Measurements from ENCODE around the gene RHOT1. TPM values are rescaled to one million over a fixed set of nuclear protein-coding genes. Genes with fewer than 3 reads are reported as not detected.

The RHOT1 gene
- total RNA-seq, 1 donor from 2014 or later, result 56.9 TPM

GRCh38 chr17:32271844-32272243 lies 129.5 kb downstream of the RHOT1 start:
- Histone ChIP-seq H3K36me3 (no peaks in the 10 kb centered on the region), H3K4me3 (no peak overlapping the region), H3K27ac (replicated peaks) (no peak overlapping the region), H3K9me3 (replicated peaks) (no peaks in the 10 kb centered on the region), H3K4me1 (peaks cover 14% of the 10 kb centered on the region), H3K27me3 (ENCODE audit: low read depth) (peaks cover 66% of the 10 kb centered on the region)
- intact Hi-C loops (cut with micrococcal nuclease), result no loop called here
- no peak for TF ChIP-seq CTCF (IDR thresholded peaks at IDR 0.05; ENCODE audit: borderline replicate concordance)
- no peak for DNase-seq

GRCh38 chr17:32274101-32274500 lies 131.8 kb downstream of the RHOT1 start:
- intact Hi-C loops (cut with micrococcal nuclease), result no loop called here
- H3K36me3 ChIP-seq, result no peaks in the 10 kb centered on the region
- H3K27me3 ChIP-seq (ENCODE audit: low read depth), result peaks cover 44% of the 10 kb centered on the region
- H3K9me3 ChIP-seq (replicated peaks), result no peaks in the 10 kb centered on the region
- DNase-seq, result no peak
- H3K4me1 ChIP-seq, result peaks cover 3% of the 10 kb centered on the region
- no peak overlapping the region for H3K27ac ChIP-seq (replicated peaks)
- no peak overlapping the region for H3K4me3 ChIP-seq
- no peak for TF ChIP-seq CTCF (IDR thresholded peaks at IDR 0.05; ENCODE audit: borderline replicate concordance)

- intact Hi-C loops (cut with micrococcal nuclease), result no loop called here
- no peaks in the 10 kb centered on the region for H3K4me1 ChIP-seq
- no peaks in the 10 kb centered on the region for H3K36me3 ChIP-seq
- no peaks in the 10 kb centered on the region for H3K9me3 ChIP-seq (replicated peaks)
- H3K27ac ChIP-seq (replicated peaks), result no peak overlapping the region
- no peak overlapping the region for H3K4me3 ChIP-seq
- no peak for TF ChIP-seq CTCF (IDR thresholded peaks at IDR 0.05; ENCODE audit: borderline replicate concordance)
- H3K27me3 ChIP-seq (ENCODE audit: low read depth), result peaks cover 41% of the 10 kb centered on the region
- DNase-seq, result no peak
Observed at GRCh38 chr17:32274643-32275042, 132.3 kb downstream of the RHOT1 start.

Other genes starting within 250 kb of the RHOT1 start
- gene UTP6, start 240.8 kb upstream of the RHOT1 start, total RNA-seq, result 32.0 TPM
- 12.6 TPM for gene SUZ12, start 205.5 kb upstream of the RHOT1 start, total RNA-seq
- 3.2 TPM for gene LRRC37B, start 135.1 kb upstream of the RHOT1 start, total RNA-seq
- gene RHBDL3, start 123.3 kb downstream of the RHOT1 start, total RNA-seq, result 4.7 TPM
- 22.5 TPM for gene C17orf75, start 199.7 kb downstream of the RHOT1 start, total RNA-seq
- 54.5 TPM for gene ZNF207, start 207.7 kb downstream of the RHOT1 start, total RNA-seq

Measured in left ventricle myocardium inferior (tissue), 1 donor.